GM23248 (cell line): ENCODE results near the gene DNMT3L.

Experiments used
- EZH2 ChIP-seq: fragments of 200-600 bp; sonication (generic); IDR thresholded peaks from 2 replicates; pipeline ENCODE4 v1.6.1; 2018; ENCODE audit warnings: antibody characterized with exemption, mild to moderate bottlenecking; ENCODE audit not compliant: insufficient read depth, poor library complexity, severe bottlenecking
- EZH2phosphoT487 ChIP-seq: fragments of 200-600 bp; sonication (generic); IDR thresholded peaks from 2 replicates; pipeline ENCODE4 v1.6.1; 2018; ENCODE audit warnings: antibody characterized with exemption, moderate library complexity, mild to moderate bottlenecking, low read depth; ENCODE audit not compliant: insufficient read depth

DNA sequence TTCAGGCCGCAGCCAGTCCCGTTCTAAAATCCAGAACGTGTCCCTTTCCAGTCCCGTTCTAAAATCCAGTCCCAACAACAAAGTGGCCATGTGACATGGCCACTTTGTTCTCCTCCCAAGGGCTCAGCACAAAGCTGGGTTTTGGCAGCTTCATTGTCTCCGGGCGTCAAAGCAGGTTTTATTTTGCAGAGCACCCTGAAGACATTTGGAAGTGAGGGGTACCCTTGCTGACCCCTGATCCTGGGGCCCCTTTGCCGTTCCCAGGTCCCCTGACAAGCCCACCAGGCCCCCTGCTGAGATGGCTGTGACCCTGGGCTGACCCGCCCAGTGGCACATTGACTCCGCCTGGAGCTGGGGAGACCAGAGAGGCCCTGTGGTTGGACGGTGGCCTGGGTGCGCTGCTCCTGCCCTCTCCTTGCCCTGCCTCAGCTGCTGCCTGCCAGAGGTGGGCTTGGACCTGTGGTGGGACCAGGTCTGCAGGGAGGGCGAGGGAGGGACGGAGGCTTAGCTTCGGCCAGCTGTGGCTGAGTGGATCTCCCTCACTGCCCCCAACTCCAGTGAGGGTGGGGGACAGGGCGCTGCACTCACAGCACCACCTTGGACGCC lies 42.4 kb upstream of the DNMT3L start:
- TF ChIP-seq EZH2 = no peak
- TF ChIP-seq EZH2phosphoT487 = no peak
